HG02759 (cell line): ENCODE data around the gene COP1.

Experiments
- ATAC-seq: cut with Tn5 transposase; IDR thresholded peaks from one replicate; pipeline ENCODE4 v1.9.1; 2021; ENCODE audit warnings: mild to moderate bottlenecking, moderate library complexity; ENCODE audit not compliant: unreplicated experiment

COP1 gene

DNA sequence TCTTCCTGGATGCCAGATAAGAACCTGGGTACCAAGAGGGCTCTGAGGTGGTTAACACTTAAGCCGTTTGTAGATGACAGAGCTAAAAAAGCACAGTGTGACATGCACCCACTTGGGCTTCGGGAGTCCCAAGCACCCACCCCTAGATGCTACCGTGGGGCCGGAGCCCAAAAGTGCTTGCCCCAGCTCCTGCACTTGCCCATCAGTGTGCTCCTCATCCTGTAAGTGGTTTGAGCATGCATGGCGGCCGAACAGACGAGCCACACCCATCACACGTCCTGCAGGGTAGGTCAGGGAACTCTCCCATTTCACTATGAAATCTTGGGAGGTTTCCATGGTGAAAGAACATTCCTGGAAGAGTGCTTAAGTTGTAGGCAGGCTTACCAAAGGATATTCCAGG is 304.8 kb downstream of the COP1 start:
- no peak for ATAC-seq

- no peak for ATAC-seq
Measured at GRCh38 chr1:175901076-175901836, 305.8 kb downstream of the COP1 start.

DNA sequence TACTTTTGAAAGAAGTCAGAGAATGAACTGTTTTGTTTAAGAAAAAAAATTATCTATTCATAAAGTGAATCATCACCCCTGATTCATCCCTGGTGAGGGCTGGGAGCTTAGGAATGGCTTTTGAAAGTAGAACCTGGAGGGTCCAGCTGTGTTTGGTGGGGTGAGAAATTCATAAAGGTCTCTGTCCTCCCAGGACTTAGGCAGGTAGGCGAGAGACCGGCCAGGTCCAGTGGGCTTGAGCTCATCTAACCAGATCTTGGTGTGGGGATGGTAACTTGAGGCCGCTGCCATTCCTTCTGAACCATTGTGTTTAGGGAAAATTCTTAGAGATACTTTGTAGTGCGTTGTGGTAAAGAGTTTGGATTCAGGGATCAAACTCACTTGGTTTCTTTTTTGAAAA is 306.9 kb downstream of the COP1 start:
- ATAC-seq = no peak

DNA sequence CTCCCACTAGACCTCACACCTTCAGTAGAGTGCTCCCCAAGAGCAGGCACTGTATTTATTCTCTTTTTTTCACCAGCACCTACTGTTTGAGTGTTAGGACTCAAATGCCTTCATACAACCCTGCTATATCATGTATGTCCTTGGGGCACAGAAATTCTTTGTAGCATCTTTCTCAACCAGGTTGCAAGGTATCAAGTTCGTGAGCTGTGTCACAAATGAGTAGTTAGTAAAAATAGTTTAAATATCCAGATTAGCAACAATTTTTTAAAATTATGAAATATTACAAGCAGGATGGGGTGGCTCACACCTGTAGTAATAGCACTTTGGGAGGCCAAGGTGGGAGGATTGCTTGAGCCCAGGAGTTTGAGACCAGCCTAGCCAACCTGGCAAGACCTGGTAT is 311.1 kb downstream of the COP1 start:
- no peak for ATAC-seq
